Endothelial cell of umbilical vein (primary cell): ENCODE data around the gene SPEF2. TPM values are rescaled to one million over a fixed set of nuclear protein-coding genes. Genes with fewer than 3 reads are reported as not detected.

Source experiments
- BruUV-seq: library from RNA; stranded (reverse); fragments of 400-500 nt; replicated peaks from 2 replicates; lab custom pipeline; 2021; lab: Mats Ljungman, UMichigan
- CTCF ChIA-PET: fragments of 300-600, 350-600 bp; sonication (Branson Sonifier 250); formaldehyde crosslinking; loops from one replicate; lab custom pipeline; 2021; ENCODE audit warnings: antibody characterized with exemption, inconsistent platforms; lab: Charles Lee
- POLR2A ChIA-PET: fragments of 300-600, 350-600 bp; sonication (Branson Sonifier 250); formaldehyde crosslinking; loops from one replicate; lab custom pipeline; 2021; ENCODE audit warnings: antibody characterized with exemption, inconsistent platforms; lab: Charles Lee
- DNase-seq: peaks from one replicate; pipeline ENCODE4 v3.0.0-alpha.2; 2011; ENCODE audit warnings: low read depth, low spot score
- FAIRE-seq: peaks from 2 replicates; lab custom pipeline; 2011; peaks lifted over from hg19 to GRCh38; lab: Jason Lieb, UNC
- H2AFZ ChIP-seq: 2 replicates; pipeline ENCODE4 v1.6.0; 2012; ENCODE audit warnings: low read depth, low read length, control low read depth, inconsistent platforms
- H3K27ac ChIP-seq: 2 replicates; pipeline ENCODE4 v1.5.1; 2011; ENCODE audit warnings: low read depth, mild to moderate bottlenecking, control low read depth, low read length, moderate library complexity; ENCODE audit not compliant: insufficient read depth
- H3K27me3 ChIP-seq, 2 experiments: 2 replicates each; pipeline versions ENCODE4 v1.6.0 to v1.6.1; 2011; ENCODE audit warnings: low read length in 2 of 2, mixed read lengths in 1 of 2; ENCODE audit not compliant: control insufficient read depth in 2 of 2, insufficient read depth in 2 of 2
- H3K36me3 ChIP-seq, 2 experiments: 2 replicates in 1 of 2; 3 replicates in 1 of 2; pipeline ENCODE4 v1.5.1; 2011; ENCODE audit warnings: low read length in 2 of 2, mild to moderate bottlenecking in 1 of 2, moderate library complexity in 1 of 2; ENCODE audit not compliant: control insufficient read depth in 2 of 2, insufficient read depth in 2 of 2; ENCODE audit errors: extremely low read depth in 1 of 2
- H3K4me1 ChIP-seq: 3 replicates; pipeline ENCODE4 v1.5.1; 2011; ENCODE audit warnings: mild to moderate bottlenecking, low read length; ENCODE audit not compliant: control insufficient read depth, insufficient read depth; ENCODE audit errors: extremely low read depth
- H3K4me2 ChIP-seq: 2 replicates; pipeline ENCODE4 v1.6.1; 2011; ENCODE audit warnings: low read length, control low read depth, mixed read lengths; ENCODE audit not compliant: insufficient read depth
- H3K4me3 ChIP-seq, 3 experiments: fragments of 200-600 bp in 1 of 3; sonication (generic), shearing (Covaris generic) in 1 of 3; replicated peaks in 1 of 3; 2 replicates each; pipeline ENCODE4 v1.5.1; 2011 to 2016; ENCODE audit warnings: control low read depth in 3 of 3, low read length in 3 of 3, mild to moderate bottlenecking in 2 of 3, inconsistent platforms in 1 of 3, low read depth in 1 of 3, moderate library complexity in 1 of 3; ENCODE audit not compliant: insufficient read depth in 1 of 3
- H3K79me2 ChIP-seq: 2 replicates; pipeline ENCODE4 v1.6.0; 2012; ENCODE audit warnings: low read length, inconsistent platforms; ENCODE audit not compliant: control insufficient read depth, insufficient read depth
- H3K9ac ChIP-seq: replicated peaks from 2 replicates; pipeline ENCODE3; 2011; ENCODE audit warnings: low read length, control low read depth; ENCODE audit not compliant: insufficient read depth; ENCODE audit errors: extremely low read depth
- H3K9me1 ChIP-seq: replicated peaks from 3 replicates; pipeline ENCODE4 v1.6.0; 2011; ENCODE audit warnings: mild to moderate bottlenecking, low read length; ENCODE audit not compliant: control insufficient read depth, insufficient read depth; ENCODE audit errors: extremely low read depth
- H3K9me3 ChIP-seq: replicated peaks from 2 replicates; pipeline ENCODE4 v1.5.1; 2012; ENCODE audit warnings: low read length, inconsistent platforms; ENCODE audit not compliant: control insufficient read depth, insufficient read depth
- H4K20me1 ChIP-seq: replicated peaks from 2 replicates; pipeline ENCODE3; 2011; ENCODE audit warnings: mild to moderate bottlenecking, low read length; ENCODE audit not compliant: control insufficient read depth, insufficient read depth; ENCODE audit errors: extremely low read depth
- EZH2 ChIP-seq: IDR thresholded peaks from 2 replicates; pipeline ENCODE4 v1.6.1; 2012; ENCODE audit warnings: borderline replicate concordance, low read depth, mild to moderate bottlenecking, moderate library complexity, low read length, inconsistent platforms; ENCODE audit not compliant: severe bottlenecking
- FOS ChIP-seq: IDR thresholded peaks from 2 replicates; pipeline ENCODE4 v1.6.1; 2011; ENCODE audit warnings: mild to moderate bottlenecking, low read length, moderate library complexity, borderline replicate concordance; ENCODE audit not compliant: insufficient read depth
- GATA2 ChIP-seq: IDR thresholded peaks from 2 replicates; pipeline ENCODE4 v1.7.0; 2011; ENCODE audit warnings: low read depth, mild to moderate bottlenecking, moderate library complexity, mixed read lengths, low read length; ENCODE audit not compliant: insufficient read length, insufficient read depth
- JUN ChIP-seq: IDR thresholded peaks from 2 replicates; pipeline ENCODE4 v1.6.1; 2011; ENCODE audit warnings: borderline replicate concordance, low read depth; ENCODE audit not compliant: insufficient read length, insufficient read depth
- MYC ChIP-seq: IDR thresholded peaks from one replicate; pipeline ENCODE4 v1.6.1; 2011; ENCODE audit warnings: mild to moderate bottlenecking, low read depth, low read length
- POLR2A ChIP-seq: IDR thresholded peaks from 2 replicates; pipeline ENCODE4 v1.6.1; 2012; ENCODE audit warnings: low read depth, mild to moderate bottlenecking, control low read depth, low read length
- POLR2AphosphoS5 ChIP-seq: IDR thresholded peaks from 2 replicates; pipeline ENCODE4 v1.6.1; 2012; ENCODE audit warnings: low read depth, mild to moderate bottlenecking, control low read depth, low read length, moderate library complexity; ENCODE audit not compliant: insufficient read depth
- dilution Hi-C: fragments of 300-500 bp; cut with MboI; formaldehyde crosslinking; loops from one replicate; pipeline ENCODE4 v1.15.0; 2019; ENCODE audit warnings: low sequenced_read_pairs; ENCODE audit not compliant: extremely low pct_ligation_motif_present
- intact Hi-C: fragments of 100-400 bp; cut with micrococcal nuclease; formaldehyde crosslinking; loops from one replicate; pipeline ENCODE4 v1.10.0; 2022
- polyA plus RNA-seq, 4 experiments: library from polyadenylated mRNA; depleted of rRNA in 3 of 4; stranded (reverse) in 3 of 4; unstranded in 1 of 4; fragments of >200 nt; gene quantifications; 2 replicates each; pipeline versions ENCODE4 v1.2.1 to v1.2.3, GENCODE V29; 2011 to 2012; ENCODE audit warnings: missing spikeins in 1 of 4
- total RNA-seq: library from RNA; stranded (reverse); gene quantifications from 2 replicates; pipeline ENCODE4 v1.2.3, GENCODE V29; 2021
- TF ChIP-seq, protein P1 (sequence below), 2 donors: IDR thresholded peaks; 1 replicate in 1 of 2; 2 replicates in 1 of 2; pipeline ENCODE4 v1.5.1; 2011; ENCODE audit warnings: low read length in 2 of 2, mild to moderate bottlenecking in 2 of 2, moderate library complexity in 2 of 2, control low read depth in 1 of 2, inconsistent platforms in 1 of 2, low read depth in 1 of 2; ENCODE audit not compliant: insufficient read depth in 1 of 2; ENCODE audit errors: extremely low read depth in 1 of 2
- TF ChIP-seq, protein P2 (sequence below): IDR thresholded peaks from 2 replicates; pipeline ENCODE4 v1.6.1; 2011; ENCODE audit not compliant: insufficient read depth, insufficient read length

The SPEF2 gene
- total and polyA plus RNA-seq, 2 donors (not counting 3 experiments of a cell fraction or from before 2014, with no cell fraction given) = 0.28 to 0.73 TPM

DNA sequence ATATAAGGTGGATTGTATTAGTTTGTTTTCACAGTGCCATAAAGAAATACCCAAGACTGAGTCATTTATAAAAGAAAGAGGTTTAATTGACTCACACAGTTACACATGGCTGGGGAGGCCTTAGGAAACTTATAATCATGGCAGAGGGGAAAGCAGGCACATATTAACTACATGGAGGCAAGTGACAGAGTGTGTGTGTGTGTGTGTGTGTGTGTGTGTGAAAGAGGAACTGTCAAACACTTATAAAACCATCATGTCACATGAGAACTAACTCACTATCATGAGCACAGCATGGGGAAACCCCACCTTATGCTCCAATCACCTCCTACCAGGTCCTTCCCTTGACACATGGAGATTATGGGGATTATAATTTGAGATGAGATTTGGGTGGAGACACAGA, 118.6 kb downstream of the SPEF2 start:
- Histone ChIP-seq H3K4me3 (no peak overlapping the region), H4K20me1 (no peaks in the 10 kb centered on the region), H3K79me2 (no peaks in the 10 kb centered on the region), H3K9me3 (no peaks in the 10 kb centered on the region), H3K9me1 (no peaks in the 10 kb centered on the region), H2AFZ (no peak overlapping the region), H3K4me2 (no peak overlapping the region), H3K27ac (no peak overlapping the region), H3K36me3 (no peaks in the 10 kb centered on the region), H3K4me1 (no peaks in the 10 kb centered on the region), H3K9ac (no peak overlapping the region), H3K27me3 (no peaks in the 10 kb centered on the region)
- FAIRE-seq = no peak
- ChIA-PET CTCF (no interaction called here), POLR2A (no interaction called here)
- no peak for DNase-seq
- intact Hi-C loops (no loop called here), dilution Hi-C loops (no loop called here)
- no peak for TF ChIP-seq POLR2A
- TF ChIP-seq, protein P1, sequence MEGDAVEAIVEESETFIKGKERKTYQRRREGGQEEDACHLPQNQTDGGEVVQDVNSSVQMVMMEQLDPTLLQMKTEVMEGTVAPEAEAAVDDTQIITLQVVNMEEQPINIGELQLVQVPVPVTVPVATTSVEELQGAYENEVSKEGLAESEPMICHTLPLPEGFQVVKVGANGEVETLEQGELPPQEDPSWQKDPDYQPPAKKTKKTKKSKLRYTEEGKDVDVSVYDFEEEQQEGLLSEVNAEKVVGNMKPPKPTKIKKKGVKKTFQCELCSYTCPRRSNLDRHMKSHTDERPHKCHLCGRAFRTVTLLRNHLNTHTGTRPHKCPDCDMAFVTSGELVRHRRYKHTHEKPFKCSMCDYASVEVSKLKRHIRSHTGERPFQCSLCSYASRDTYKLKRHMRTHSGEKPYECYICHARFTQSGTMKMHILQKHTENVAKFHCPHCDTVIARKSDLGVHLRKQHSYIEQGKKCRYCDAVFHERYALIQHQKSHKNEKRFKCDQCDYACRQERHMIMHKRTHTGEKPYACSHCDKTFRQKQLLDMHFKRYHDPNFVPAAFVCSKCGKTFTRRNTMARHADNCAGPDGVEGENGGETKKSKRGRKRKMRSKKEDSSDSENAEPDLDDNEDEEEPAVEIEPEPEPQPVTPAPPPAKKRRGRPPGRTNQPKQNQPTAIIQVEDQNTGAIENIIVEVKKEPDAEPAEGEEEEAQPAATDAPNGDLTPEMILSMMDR (IDR thresholded peaks at IDR 0.05; ENCODE audit: extremely low read depth in 1 of 2, insufficient read depth in 1 of 2, low read depth in 1 of 2, low read length in 2 of 2) = no peak
- TF ChIP-seq, protein P2, sequence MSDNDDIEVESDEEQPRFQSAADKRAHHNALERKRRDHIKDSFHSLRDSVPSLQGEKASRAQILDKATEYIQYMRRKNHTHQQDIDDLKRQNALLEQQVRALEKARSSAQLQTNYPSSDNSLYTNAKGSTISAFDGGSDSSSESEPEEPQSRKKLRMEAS = no peak
- no peak for TF ChIP-seq POLR2AphosphoS5
- no peak for TF ChIP-seq JUN
- no peak for TF ChIP-seq MYC
- no TSS peak for BruUV-seq

DNA sequence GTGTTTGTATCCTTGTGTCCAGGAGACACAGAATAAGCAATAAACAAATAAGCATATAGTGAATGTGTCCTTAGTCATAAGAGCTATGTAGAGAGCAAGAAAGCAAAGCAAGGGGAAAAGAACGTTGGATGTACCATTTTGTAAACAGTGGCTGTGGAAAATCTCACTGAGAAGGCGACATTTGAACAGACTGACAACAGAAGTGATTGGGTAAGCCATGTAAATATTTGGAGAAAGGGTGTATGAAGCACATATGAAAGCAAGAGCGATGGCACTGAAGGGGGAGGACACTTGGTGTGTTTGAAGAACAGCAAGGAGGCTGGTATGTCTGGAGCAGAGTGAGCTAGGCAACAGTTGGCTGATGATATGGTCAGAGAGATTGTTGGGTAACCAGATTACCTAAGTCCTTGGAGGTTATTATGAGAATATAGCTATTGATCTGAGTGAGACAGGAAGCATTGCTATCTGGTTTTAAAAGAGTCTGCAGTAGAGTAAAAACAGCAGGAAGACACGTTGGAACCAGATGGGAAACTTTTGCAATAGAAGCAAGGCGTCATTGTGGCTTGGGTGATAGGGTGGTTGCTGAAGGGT, 123.6 kb downstream of the SPEF2 start:
- no peak overlapping the region for H3K4me3 ChIP-seq
- no peak overlapping the region for H3K4me2 ChIP-seq
- no peaks in the 10 kb centered on the region for H3K36me3 ChIP-seq
- TF ChIP-seq, protein P2 = no peak
- TF ChIP-seq EZH2 = no peak
- no peak for TF ChIP-seq MYC
- no peak for TF ChIP-seq POLR2A
- TF ChIP-seq, protein P1 (IDR thresholded peaks at IDR 0.05; ENCODE audit: extremely low read depth in 1 of 2, insufficient read depth in 1 of 2, low read depth in 1 of 2, low read length in 2 of 2) = no peak
- no peak for TF ChIP-seq GATA2
- TF ChIP-seq FOS = no peak
- TF ChIP-seq POLR2AphosphoS5 = no peak
- TF ChIP-seq JUN = no peak
- BruUV-seq = no TSS peak
- H3K9me3 ChIP-seq = no peaks in the 10 kb centered on the region
- intact Hi-C loops (no loop called here), dilution Hi-C loops (no loop called here)
- no peak overlapping the region for H3K27ac ChIP-seq
- no peaks in the 10 kb centered on the region for H4K20me1 ChIP-seq
- POLR2A ChIA-PET = no interaction called here
- FAIRE-seq (no peak), DNase-seq (no peak)
- no peak overlapping the region for H2AFZ ChIP-seq
- no peaks in the 10 kb centered on the region for H3K9me1 ChIP-seq
- CTCF ChIA-PET = no interaction called here
- H3K79me2 ChIP-seq = no peaks in the 10 kb centered on the region
- no peaks in the 10 kb centered on the region for H3K27me3 ChIP-seq
- H3K4me1 ChIP-seq = no peaks in the 10 kb centered on the region
- H3K9ac ChIP-seq = no peak overlapping the region
